K562 (cell line): ENCODE results near the gene BRICD5. TPM values are rescaled to one million over a fixed set of nuclear protein-coding genes. Genes with fewer than 3 reads are reported as not detected.

Experiments used
- ATAC-seq: fragments of 200-7000 bp; cut with Tn5 transposase; 3 replicates; pipeline ENCODE4 v1.9.1; 2020; ENCODE audit warnings: moderate library complexity
- BruUV-seq: library from RNA; stranded (reverse); fragments of 400-500 nt; replicated peaks from 2 replicates; lab custom pipeline; 2021; lab: Mats Ljungman, UMichigan
- CTCF ChIA-PET: fragments of 300-600 bp; formaldehyde crosslinking; extraction: SDS; loops from one replicate; lab custom pipeline; 2021; ENCODE audit warnings: low intra/inter-chr PET ratio; lab: Yijun Ruan, JAX
- POLR2A ChIA-PET: fragments of 300-600, 350-650 bp; sonication (Branson Sonifier 250); formaldehyde crosslinking; extraction: SDS; loops from one replicate; lab custom pipeline; 2021; ENCODE audit warnings: antibody characterized with exemption, inconsistent platforms; lab: Yijun Ruan, JAX
- DNase-seq, 4 experiments: peaks; one replicate each; pipeline versions ENCODE4 v3.0.0 to v3.0.0-alpha.2; 2011 to 2018; ENCODE audit warnings: low spot score in 3 of 4, mixed read lengths in 3 of 4; ENCODE audit errors: extremely low read depth in 1 of 4
- FAIRE-seq: peaks from 2 replicates; lab custom pipeline; 2011; peaks lifted over from hg19 to GRCh38; lab: Jason Lieb, UNC
- H2AFZ ChIP-seq: 2 replicates; pipeline ENCODE4 v1.6.0; 2011; ENCODE audit warnings: low read depth, low read length, control low read depth, inconsistent platforms
- H3K27ac ChIP-seq: fragments of 200-600 bp; 3 replicates; pipeline ENCODE4 v1.8.0; 2011; ENCODE audit warnings: low read depth, mild to moderate bottlenecking, control low read depth, inconsistent platforms, low read length, moderate library complexity, mixed read lengths; ENCODE audit errors: extremely low read depth
- H3K27me3 ChIP-seq, 2 experiments: fragments of 300-600 bp in 1 of 2; 2 replicates in 1 of 2; 3 replicates in 1 of 2; pipeline versions ENCODE4 v1.6.0 to v1.8.0; 2011; ENCODE audit warnings: inconsistent platforms in 2 of 2, low read length in 2 of 2, mild to moderate bottlenecking in 1 of 2, mixed read lengths in 1 of 2, moderate library complexity in 1 of 2; ENCODE audit not compliant: control insufficient read depth in 2 of 2, insufficient read depth in 2 of 2
- H3K36me3 ChIP-seq: fragments of 300-600 bp; 3 replicates; pipeline ENCODE4 v1.8.0; 2011; ENCODE audit warnings: mild to moderate bottlenecking, low read length, inconsistent platforms; ENCODE audit not compliant: control insufficient read depth, insufficient read depth
- H3K4me1 ChIP-seq, 2 experiments: fragments of 200-600 bp in 1 of 2; replicated peaks in 1 of 2; 2 replicates in 1 of 2; 3 replicates in 1 of 2; pipeline versions ENCODE4 v1.5.1 to v1.8.0; 2011; ENCODE audit warnings: inconsistent platforms in 2 of 2, low read length in 2 of 2, mild to moderate bottlenecking in 1 of 2, mixed read lengths in 1 of 2, moderate library complexity in 1 of 2; ENCODE audit not compliant: control insufficient read depth in 2 of 2, insufficient read depth in 2 of 2
- H3K4me2 ChIP-seq: 2 replicates; pipeline ENCODE4 v1.6.1; 2011; ENCODE audit warnings: low read length, control low read depth, inconsistent platforms, mixed read lengths; ENCODE audit not compliant: insufficient read depth
- H3K4me3 ChIP-seq: fragments of 200-600 bp; sonication (generic), shearing (Covaris generic); 2 replicates; pipeline ENCODE4 v1.5.1; 2016; ENCODE audit warnings: control low read depth, inconsistent platforms
- H3K79me2 ChIP-seq: fragments of 200-600 bp; 3 replicates; pipeline ENCODE4 v1.8.0; 2011; ENCODE audit warnings: low read length, inconsistent platforms; ENCODE audit not compliant: control insufficient read depth, insufficient read depth
- H3K9ac ChIP-seq, 2 experiments: 2 replicates each; pipeline versions ENCODE4 v1.6.0 to v1.6.1; 2011; ENCODE audit warnings: low read depth in 2 of 2, low read length in 2 of 2, control low read depth in 1 of 2, inconsistent platforms in 1 of 2, mild to moderate bottlenecking in 1 of 2, mixed read lengths in 1 of 2; ENCODE audit not compliant: insufficient read depth in 1 of 2
- H3K9me1 ChIP-seq: one replicate; pipeline ENCODE4 v1.6.0; 2011; ENCODE audit warnings: inconsistent platforms, mild to moderate bottlenecking, low read length, moderate library complexity; ENCODE audit not compliant: control insufficient read depth, insufficient read depth
- H3K9me3 ChIP-seq: replicated peaks from 2 replicates; pipeline ENCODE4 v1.5.1; 2011; ENCODE audit warnings: low read depth, low read length, inconsistent platforms; ENCODE audit not compliant: control insufficient read depth, insufficient read depth
- H4K20me1 ChIP-seq: replicated peaks from 2 replicates; pipeline ENCODE4 v1.6.1; 2011; ENCODE audit warnings: low read length, inconsistent platforms, mixed read lengths; ENCODE audit not compliant: control insufficient read depth, insufficient read depth
- CBFA2T2 ChIP-seq: fragments of 450-650 bp; conservative IDR thresholded peaks from 2 replicates; pipeline ENCODE4 v1.6.1; 2017; ENCODE audit warnings: mild to moderate bottlenecking
- MBD1 ChIP-seq: fragments of 250-450 bp; sonication (Bioruptor Pico); IDR thresholded peaks from 2 replicates; pipeline ENCODE4 v1.8.0; 2022; ENCODE audit warnings: inconsistent platforms
- MYNN ChIP-seq, 2 experiments: sonication (generic); formaldehyde crosslinking in 1 of 2; IDR thresholded peaks; 2 replicates each; pipeline versions ENCODE4 v1.5.0 to v1.6.1; 2016 to 2020; ENCODE audit warnings: antibody characterized with exemption in 1 of 2, missing genetic modification reagents in 1 of 2
- POLR2A ChIP-seq: fragments of 450-650 bp; conservative IDR thresholded peaks from 2 replicates; pipeline ENCODE4 v1.6.1; 2016
- POLR2G ChIP-seq: fragments of 200-400 bp; formaldehyde crosslinking; IDR thresholded peaks from 2 replicates; pipeline ENCODE4 v1.6.1; 2017; ENCODE audit warnings: low read depth, mild to moderate bottlenecking, antibody characterized with exemption, low read length, moderate library complexity
- RBFOX2 ChIP-seq: fragments of 200-400 bp; formaldehyde crosslinking; IDR thresholded peaks from 2 replicates; pipeline ENCODE4 v1.6.1; 2017; ENCODE audit warnings: low read depth, mild to moderate bottlenecking, low read length, moderate library complexity
- WGBS: fragments of 100-300 bp; shearing (Covaris generic); methylation state at CpG from one replicate; pipeline ENCODE4 v1.1.6; 2016; ENCODE audit warnings: low coverage, mixed read lengths; ENCODE audit not compliant: insufficient coverage; ENCODE audit errors: missing lambda C conversion rate; 5-methylcytosine and 5-hydroxymethylcytosine counted together
- in situ Hi-C: fragments of 300-500 bp; cut with MboI; formaldehyde crosslinking; loops from 4 replicates; pipeline ENCODE4 v1.15.0; 2018; ENCODE audit warnings: inconsistent platforms, mixed read lengths
- intact Hi-C: fragments of 100-400 bp; cut with micrococcal nuclease; formaldehyde crosslinking; loops from 2 replicates; pipeline ENCODE4 v1.14.2; 2022
- polyA plus RNA-seq, 8 experiments: library from polyadenylated mRNA; depleted of rRNA in 4 of 8; stranded (reverse) in 5 of 8; unstranded in 3 of 8; fragments of >200 nt; fragmentation: Nextera tagmentation in 2 of 8; fragmentation: Illumina TruSeq in 1 of 8; extraction: Ambion mirVana in 2 of 8; extraction: Trizol in 1 of 8; gene quantifications; 2 replicates each; pipeline versions ENCODE4 v1.2.1 to v1.2.3, GENCODE V29; 2011 to 2014; ENCODE audit warnings: inconsistent platforms in 1 of 8, missing spikeins in 1 of 8
- total RNA-seq, 7 experiments: library from RNA; depleted of rRNA in 6 of 7; stranded (reverse); fragments of >200 nt in 6 of 7; fragmentation: Illumina TruSeq in 2 of 7; extraction: Trizol in 2 of 7; gene quantifications; 2 replicates each; pipeline versions ENCODE4 v1.2.1 to v1.2.3, GENCODE V29; 2011 to 2021; ENCODE audit warnings: low replicate concordance in 1 of 7

BRICD5 gene
- total and polyA plus RNA-seq, 9 of the 15 experiments (the other 6 are each of a cell fraction or from before 2014, with no cell fraction given): 0.24 to 15.1 (median 2.4) TPM; not detected in 1

DNA sequence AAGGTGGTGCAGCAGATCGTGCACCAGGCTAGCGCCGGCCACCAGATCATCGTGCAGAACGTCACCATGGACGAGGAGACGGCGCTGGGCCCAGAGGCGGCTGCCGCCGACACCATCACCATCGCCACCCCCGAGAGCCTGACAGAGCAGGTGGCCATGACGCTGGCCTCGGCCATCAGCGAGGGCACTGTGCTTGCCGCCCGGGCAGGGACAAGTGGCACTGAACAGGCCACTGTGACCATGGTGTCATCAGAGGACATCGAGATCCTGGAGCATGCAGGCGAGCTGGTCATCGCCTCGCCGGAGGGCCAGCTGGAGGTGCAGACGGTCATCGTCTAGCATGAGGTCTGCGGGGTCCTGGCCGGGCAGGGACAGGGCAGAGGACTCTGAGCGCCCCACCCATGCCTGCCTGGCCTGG lies 24.6 kb upstream of the BRICD5 start:
- Histone ChIP-seq H3K9me3 (no peaks in the 10 kb centered on the region), H3K4me2 (no peak overlapping the region), H3K9ac (no peak overlapping the region), H3K27me3 (no peaks in the 10 kb centered on the region), H3K27ac (no peak overlapping the region), H3K79me2 (no peaks in the 10 kb centered on the region), H3K9me1 (no peaks in the 10 kb centered on the region), H4K20me1 (no peaks in the 10 kb centered on the region), H3K4me1 (peaks cover 0 to 55% of the 10 kb centered on the region in 2 experiments; a peak in 2 of 5 replicates), H3K4me3 (no peak overlapping the region), H2AFZ (no peak overlapping the region), H3K36me3 (peaks cover 75% of the 10 kb centered on the region; the same call in 2 of the 3 replicates)
- FAIRE-seq: no peak
- in situ Hi-C loops: no loop called here
- TF ChIP-seq CBFA2T2 (no peak), MBD1 (CRISPR knock-in tag) (no peak), MYNN (IDR thresholded peaks at IDR 0.05) (0 out of 2 replicates have a peak, but pooled peaks have one; percentile 8), MYNN (CRISPR knock-in tag; IDR thresholded peaks at IDR 0.05) (no peak), POLR2A (0 out of 2 replicates have a peak, but pooled peaks have one; percentile 33), RBFOX2 (peak; percentile 23; the same call in 1 of the 2 replicates), POLR2G (peak; percentile 72)
- ChIA-PET CTCF (no interaction called here), POLR2A (interaction anchor here (1.2 to 2.6 kb wide), 2 partner anchors 9 to 14 kb away, joined by 3 to 20 read pairs; no protein-coding TSS in a partner anchor)
- WGBS: 92% methylated on average over 25 of the region's 28 CpGs
- no peak for DNase-seq
- intact Hi-C loops: no loop called here
- BruUV-seq: no TSS peak
- no peak for ATAC-seq
